Activated CD4-positive, alpha-beta T cell treated with anti-CD3 and anti-CD28 coated beads, Interleukin-2, amount 50 U/mL, for 48 hours (primary cell): ENCODE measurements around the gene PPP2R5E.

Source experiments
- DNase-seq, 2 experiments: peaks; one replicate each; pipeline ENCODE4 v3.0.0-alpha.2; 2020

PPP2R5E gene

GRCh38 chr14:63362389-63362819 is 180.8 kb downstream of the PPP2R5E start:
- DNase-seq = no peak

- no peak for DNase-seq
Observed at GRCh38 chr14:63361790-63362189, 181.4 kb downstream of the PPP2R5E start.

- no peak for DNase-seq
Observed at GRCh38 chr14:63357841-63358240, 185.3 kb downstream of the PPP2R5E start.

- no peak for DNase-seq
Observed at GRCh38 chr14:63345826-63346225, 197.4 kb downstream of the PPP2R5E start.

- no peak for DNase-seq
Observed at GRCh38 chr14:63344336-63344735, 198.8 kb downstream of the PPP2R5E start.

- DNase-seq = no peak
Observed at GRCh38 chr14:63343878-63344277, 199.3 kb downstream of the PPP2R5E start.

GRCh38 chr14:63342371-63342770 is 200.8 kb downstream of the PPP2R5E start:
- no peak for DNase-seq

- DNase-seq = no peak
Observed at GRCh38 chr14:63328787-63329737, 214.1 kb downstream of the PPP2R5E start.

GRCh38 chr14:63326840-63327239 is 216.3 kb downstream of the PPP2R5E start:
- no peak for DNase-seq

GRCh38 chr14:63322897-63323573 is 220.1 kb downstream of the PPP2R5E start:
- DNase-seq = no peak

- DNase-seq = no peak
Observed at GRCh38 chr14:63322472-63322871, 220.7 kb downstream of the PPP2R5E start.
